ENCODE measurements around the gene CD46.

GRCh38 chr1:207828485-207829158 lies 76.8 kb downstream of the CD46 start:
- TF ChIP-seq CTCF (IDR thresholded peaks at IDR 0.05; ENCODE audit: poor library complexity, severe bottlenecking) (no peak), REST (IDR thresholded peaks at IDR 0.05; ENCODE audit: borderline replicate concordance) (no peak), POLR2AphosphoS5 (IDR thresholded peaks at IDR 0.05) (no peak), TAF1 (IDR thresholded peaks at IDR 0.05; ENCODE audit: low read depth) (no peak), EZH2 (IDR thresholded peaks at IDR 0.05; ENCODE audit: borderline replicate concordance, insufficient read depth, low read length, poor library complexity, severe bottlenecking) (no peak)

All from neural cell (in vitro differentiated cells).